DOHH2 (cell line): ENCODE results near the gene CMTR1.

Experiments used
- EZH2phosphoT487 ChIP-seq: fragments of 200-600 bp; sonication (generic); IDR thresholded peaks from 2 replicates; pipeline ENCODE4 v1.6.1; 2017; ENCODE audit warnings: borderline replicate concordance, mild to moderate bottlenecking, antibody characterized with exemption, low read length, moderate library complexity, mixed read lengths
- TF ChIP-seq, protein P1 (sequence below): fragments of 200-600 bp; sonication (generic); IDR thresholded peaks from one replicate; pipeline ENCODE4 v1.5.1; 2014; ENCODE audit warnings: antibody characterized with exemption, mild to moderate bottlenecking, low read depth, low read length; ENCODE audit not compliant: poor library complexity, severe bottlenecking

DNA sequence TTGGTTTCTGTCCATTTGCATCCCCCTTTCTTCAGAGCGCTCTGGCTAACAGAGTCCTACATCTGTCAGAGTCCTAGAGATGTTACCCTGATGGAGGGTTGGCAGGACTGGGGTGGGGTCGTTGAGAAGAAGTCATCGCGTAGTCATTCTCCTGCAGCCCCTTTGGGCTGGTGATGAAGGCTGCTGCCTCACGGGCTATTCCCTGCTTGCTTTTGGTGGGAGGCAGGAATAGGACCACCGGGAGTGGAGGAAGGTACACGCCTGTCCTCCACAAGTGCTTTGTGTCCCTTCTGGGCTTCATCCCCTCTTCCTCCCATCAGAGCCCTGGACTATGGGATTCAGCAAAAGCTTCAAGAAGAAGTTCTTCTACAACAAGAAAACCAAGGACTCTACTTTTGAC, 45.8 kb downstream of the CMTR1 start:
- TF ChIP-seq, protein P1, sequence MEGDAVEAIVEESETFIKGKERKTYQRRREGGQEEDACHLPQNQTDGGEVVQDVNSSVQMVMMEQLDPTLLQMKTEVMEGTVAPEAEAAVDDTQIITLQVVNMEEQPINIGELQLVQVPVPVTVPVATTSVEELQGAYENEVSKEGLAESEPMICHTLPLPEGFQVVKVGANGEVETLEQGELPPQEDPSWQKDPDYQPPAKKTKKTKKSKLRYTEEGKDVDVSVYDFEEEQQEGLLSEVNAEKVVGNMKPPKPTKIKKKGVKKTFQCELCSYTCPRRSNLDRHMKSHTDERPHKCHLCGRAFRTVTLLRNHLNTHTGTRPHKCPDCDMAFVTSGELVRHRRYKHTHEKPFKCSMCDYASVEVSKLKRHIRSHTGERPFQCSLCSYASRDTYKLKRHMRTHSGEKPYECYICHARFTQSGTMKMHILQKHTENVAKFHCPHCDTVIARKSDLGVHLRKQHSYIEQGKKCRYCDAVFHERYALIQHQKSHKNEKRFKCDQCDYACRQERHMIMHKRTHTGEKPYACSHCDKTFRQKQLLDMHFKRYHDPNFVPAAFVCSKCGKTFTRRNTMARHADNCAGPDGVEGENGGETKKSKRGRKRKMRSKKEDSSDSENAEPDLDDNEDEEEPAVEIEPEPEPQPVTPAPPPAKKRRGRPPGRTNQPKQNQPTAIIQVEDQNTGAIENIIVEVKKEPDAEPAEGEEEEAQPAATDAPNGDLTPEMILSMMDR: no peak
- no peak for TF ChIP-seq EZH2phosphoT487
